NCI-H82 treated with DMSO at 0.1 percent for 48 hours (cell line): ENCODE data around the gene BRD9.
"Not testable (repeated sequence)": the region's sequence is repeated elsewhere in the genome, so short reads cannot be mapped to it uniquely, and the experiment has no call there.

Experiments
- DNase-seq: peaks from one replicate; lab custom pipeline; 2025; ENCODE audit not compliant: unreplicated experiment; lab: John Stamatoyannopoulos, UW

The BRD9 gene

GRCh38 chr5:881551-881935 is 11.1 kb downstream of the BRD9 start:
- no peak for DNase-seq

GRCh38 chr5:880816-881550 is 11.6 kb downstream of the BRD9 start:
- no peak for DNase-seq

- DNase-seq: not testable (repeated sequence)
These were observed 13.9 kb downstream of the BRD9 start for GRCh38 chr5:878677-879076.

- DNase-seq: no peak
These were observed 14.5 kb downstream of the BRD9 start for GRCh38 chr5:878125-878524.

- DNase-seq: no peak
These were observed 15.9 kb downstream of the BRD9 start for GRCh38 chr5:876398-877365.

- no peak for DNase-seq
These were observed 16.7 kb downstream of the BRD9 start for GRCh38 chr5:875931-876330.

- no peak for DNase-seq
These were observed 19.3 kb downstream of the BRD9 start for GRCh38 chr5:873328-873727.

GRCh38 chr5:872301-872700 is 20.3 kb downstream of the BRD9 start:
- no peak for DNase-seq

GRCh38 chr5:871596-872298 is 20.9 kb downstream of the BRD9 start:
- no peak for DNase-seq

GRCh38 chr5:870956-871355 is 21.6 kb downstream of the BRD9 start:
- no peak for DNase-seq

- DNase-seq: no peak
These were observed 24.0 kb downstream of the BRD9 start for GRCh38 chr5:868428-869135.

- DNase-seq: no peak
These were observed 25.2 kb downstream of the BRD9 start for GRCh38 chr5:867300-867870.

- no peak for DNase-seq
These were observed 26.8 kb downstream of the BRD9 start for GRCh38 chr5:865771-866170.

- no peak for DNase-seq
These were observed 27.5 kb downstream of the BRD9 start for GRCh38 chr5:865168-865521.

GRCh38 chr5:864492-865167 is 28.0 kb downstream of the BRD9 start:
- DNase-seq: no peak

GRCh38 chr5:863244-863805 is 29.3 kb downstream of the BRD9 start:
- no peak for DNase-seq

GRCh38 chr5:862367-863243 is 30.0 kb downstream of the BRD9 start:
- no peak for DNase-seq

GRCh38 chr5:861442-862366 is 30.9 kb downstream of the BRD9 start:
- no peak for DNase-seq
